Mesendoderm (in vitro differentiated cells): ENCODE results near the gene ZRANB3.
A peak's percentile ranks its signal among the peaks of the same experiment; 100 is the strongest.

Source experiments
- DNase-seq: peaks from one replicate; pipeline ENCODE4 v3.0.0; 2013
- H2AK5ac ChIP-seq: 2 replicates; pipeline ENCODE4 v1.6.1; 2013; ENCODE audit warnings: low read length, inconsistent platforms
- H2BK120ac ChIP-seq: 2 replicates; pipeline ENCODE4 v1.6.1; 2013; ENCODE audit warnings: low read depth, mild to moderate bottlenecking, low read length, moderate library complexity, mixed read lengths
- H2BK15ac ChIP-seq: replicated peaks from 2 replicates; pipeline ENCODE4 v1.6.1; 2013; ENCODE audit warnings: low read depth, mild to moderate bottlenecking, moderate library complexity
- H2BK5ac ChIP-seq: 2 replicates; pipeline ENCODE4 v1.6.1; 2013; ENCODE audit warnings: low read length, inconsistent platforms
- H3K18ac ChIP-seq: 2 replicates; pipeline ENCODE4 v1.6.1; 2013; ENCODE audit warnings: mild to moderate bottlenecking, low read length, mixed read lengths
- H3K23ac ChIP-seq: one replicate; pipeline ENCODE4 v1.6.1; 2013; ENCODE audit warnings: low read length
- H3K27ac ChIP-seq: 2 replicates; pipeline ENCODE4 v1.5.1; 2013; ENCODE audit warnings: low read depth, mild to moderate bottlenecking, inconsistent platforms, low read length, moderate library complexity
- H3K27me3 ChIP-seq: 2 replicates; pipeline ENCODE4 v1.6.1; 2013; ENCODE audit warnings: low read length, control low read depth, mild to moderate bottlenecking, inconsistent platforms; ENCODE audit not compliant: insufficient read depth, poor library complexity
- H3K36me3 ChIP-seq: 2 replicates; pipeline ENCODE4 v1.6.1; 2013; ENCODE audit warnings: low read length, inconsistent platforms; ENCODE audit not compliant: control insufficient read depth, insufficient read depth
- H3K4ac ChIP-seq: one replicate; pipeline ENCODE4 v1.6.1; 2013; ENCODE audit warnings: low read depth, mild to moderate bottlenecking, low read length, moderate library complexity
- H3K4me1 ChIP-seq: 2 replicates; pipeline ENCODE4 v1.6.1; 2013; ENCODE audit warnings: low read depth, low read length, inconsistent platforms; ENCODE audit not compliant: control insufficient read depth
- H3K4me2 ChIP-seq: 2 replicates; pipeline ENCODE4 v1.6.1; 2013; ENCODE audit warnings: low read length
- H3K4me3 ChIP-seq: 2 replicates; pipeline ENCODE4 v1.5.1; 2013; ENCODE audit warnings: mild to moderate bottlenecking, low read length
- H3K56ac ChIP-seq: one replicate; pipeline ENCODE4 v1.6.1; 2013; ENCODE audit warnings: low read length
- H3K79me1 ChIP-seq: 2 replicates; pipeline ENCODE4 v1.6.1; 2013; ENCODE audit warnings: low read length, inconsistent platforms
- H3K79me2 ChIP-seq: 2 replicates; pipeline ENCODE4 v1.6.1; 2013; ENCODE audit warnings: mild to moderate bottlenecking, low read length; ENCODE audit not compliant: control insufficient read depth, insufficient read depth
- H3K9ac ChIP-seq: 2 replicates; pipeline ENCODE4 v1.6.1; 2013; ENCODE audit warnings: low read length, inconsistent platforms
- H4K5ac ChIP-seq: one replicate; pipeline ENCODE4 v1.6.1; 2013; ENCODE audit warnings: low read length
- H4K8ac ChIP-seq: one replicate; pipeline ENCODE4 v1.6.1; 2013; ENCODE audit warnings: low read depth, mild to moderate bottlenecking, control low read depth, low read length, moderate library complexity
- WGBS: extraction: QIAGEN DNeasy Blood & Tissue Kit; methylation state at CpG from one replicate; pipeline ENCODE4 v1.1.7; 2013; ENCODE audit warnings: low lambda C conversion rate, missing lambda C conversion rate; ENCODE audit not compliant: insufficient coverage; ENCODE audit errors: extremely low coverage; 5-methylcytosine and 5-hydroxymethylcytosine counted together

Gene ZRANB3

DNA sequence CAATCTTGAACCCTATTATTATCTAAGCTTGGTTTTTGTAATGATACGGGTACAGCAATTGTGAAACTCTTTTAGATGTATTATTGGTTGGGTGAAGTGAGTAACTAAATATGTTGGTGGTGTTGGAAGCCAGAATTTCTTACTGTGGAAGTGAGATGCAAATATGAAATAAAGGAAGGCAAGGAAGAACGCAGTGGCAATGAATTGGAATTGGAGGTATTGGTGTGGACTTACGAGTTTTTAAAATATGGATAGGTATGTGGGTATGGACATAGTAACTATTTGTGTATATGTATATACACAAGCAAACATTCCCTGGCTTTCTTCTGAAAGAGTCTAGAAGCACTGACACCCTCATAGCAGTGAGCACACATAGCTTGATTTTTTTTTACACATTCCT lies 373.2 kb downstream of the ZRANB3 start:
- no peak for DNase-seq
- Histone ChIP-seq H3K56ac (no peak overlapping the region), H3K18ac (no peak overlapping the region), H4K5ac (no peak overlapping the region), H4K8ac (no peak overlapping the region), H3K79me1 (no peaks in the 10 kb centered on the region), H3K4me3 (no peak overlapping the region), H3K79me2 (no peaks in the 10 kb centered on the region), H2AK5ac (no peak overlapping the region), H3K27ac (no peak overlapping the region), H3K4me1 (no peaks in the 10 kb centered on the region), H3K4me2 (no peak overlapping the region), H2BK15ac (no peak overlapping the region), H3K23ac (no peak overlapping the region), H3K27me3 (no peaks in the 10 kb centered on the region), H3K4ac (no peak overlapping the region), H2BK5ac (no peak overlapping the region), H3K36me3 (peaks cover 4% of the 10 kb centered on the region), H2BK120ac (no peak overlapping the region), H3K9ac (no peak overlapping the region)
- 100% methylated on average over 1 of the region's 3 CpGs for WGBS

GRCh38 chr2:135154962-135155361 lies 376.1 kb downstream of the ZRANB3 start:
- no peak overlapping the region for H2AK5ac ChIP-seq
- H3K27me3 ChIP-seq = no peaks in the 10 kb centered on the region
- no peaks in the 10 kb centered on the region for H3K4me1 ChIP-seq
- no peak overlapping the region for H3K18ac ChIP-seq
- H4K8ac ChIP-seq = no peak overlapping the region
- peaks cover 4% of the 10 kb centered on the region for H3K36me3 ChIP-seq
- no peak overlapping the region for H4K5ac ChIP-seq
- no peaks in the 10 kb centered on the region for H3K79me1 ChIP-seq
- no peak overlapping the region for H3K4me2 ChIP-seq
- no peak overlapping the region for H3K4me3 ChIP-seq
- no peaks in the 10 kb centered on the region for H3K79me2 ChIP-seq
- H3K23ac ChIP-seq = no peak overlapping the region
- H2BK120ac ChIP-seq = no peak overlapping the region
- DNase-seq = no peak
- no peak overlapping the region for H2BK15ac ChIP-seq
- H3K9ac ChIP-seq = no peak overlapping the region
- H2BK5ac ChIP-seq = no peak overlapping the region
- H3K4ac ChIP-seq = no peak overlapping the region
- no peak overlapping the region for H3K56ac ChIP-seq
- no peak overlapping the region for H3K27ac ChIP-seq

- WGBS = no CpG with 5 or more reads among the region's 1 CpG
- no peak for DNase-seq
- H3K36me3 ChIP-seq = peaks cover 2% of the 10 kb centered on the region
Measured at GRCh38 chr2:135152361-135152760, 378.7 kb downstream of the ZRANB3 start.

DNA sequence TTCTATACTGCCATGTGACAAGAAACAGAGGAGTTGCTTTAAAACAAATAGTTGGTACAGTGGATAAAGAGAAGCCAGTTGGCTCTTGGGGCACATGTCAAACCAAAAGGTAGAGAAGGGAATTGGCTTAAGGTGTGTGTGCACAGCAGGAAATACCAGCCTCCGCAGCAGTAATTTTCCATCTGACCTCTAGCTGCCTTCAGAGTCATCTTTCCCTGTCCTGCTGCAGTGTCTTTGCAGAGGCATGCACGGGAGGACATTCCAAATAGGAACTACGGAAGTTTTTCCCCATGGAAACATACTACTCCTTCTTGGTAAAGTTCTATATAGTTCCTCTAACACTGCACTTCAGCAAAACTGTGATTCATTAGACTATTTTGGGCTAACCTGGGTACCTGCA lies 379.4 kb downstream of the ZRANB3 start:
- WGBS = no CpG with 5 or more reads among the region's 3 CpGs

More at GRCh38 chr2:135152361-135152760, 378.7 kb downstream of the ZRANB3 start:
- Histone ChIP-seq H3K18ac (no peak overlapping the region), H2BK5ac (no peak overlapping the region), H3K23ac (no peak overlapping the region), H3K79me2 (no peaks in the 10 kb centered on the region), H3K4me3 (no peak overlapping the region), H4K8ac (no peak overlapping the region), H4K5ac (no peak overlapping the region), H3K27ac (no peak overlapping the region), H3K79me1 (no peaks in the 10 kb centered on the region), H3K56ac (no peak overlapping the region), H2AK5ac (no peak overlapping the region), H3K4ac (no peak overlapping the region), H2BK15ac (no peak overlapping the region), H2BK120ac (no peak overlapping the region), H3K9ac (no peak overlapping the region), H3K27me3 (no peaks in the 10 kb centered on the region), H3K4me1 (no peaks in the 10 kb centered on the region), H3K4me2 (no peak overlapping the region)

DNA sequence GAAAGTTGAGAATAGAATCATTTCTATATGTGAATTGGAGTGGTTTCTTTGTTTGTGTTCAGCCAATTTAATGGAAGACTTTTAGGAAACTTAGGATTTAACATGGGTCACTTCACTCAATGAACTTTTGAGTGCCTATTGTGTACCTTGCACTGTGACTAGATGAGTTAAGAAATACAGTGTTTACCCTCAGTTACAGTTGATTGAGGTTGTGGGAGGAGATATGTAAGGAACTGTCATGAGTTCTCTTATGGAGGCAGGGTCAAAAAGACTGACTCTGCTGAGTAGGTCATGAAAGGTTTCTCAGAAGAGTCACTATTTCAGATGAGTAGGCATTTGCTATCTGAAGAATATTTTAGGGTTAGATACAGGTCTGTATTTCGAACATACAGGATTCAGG lies 380.3 kb downstream of the ZRANB3 start:
- Histone ChIP-seq H4K5ac (no peak overlapping the region), H3K4me3 (no peak overlapping the region), H3K27ac (no peak overlapping the region), H3K79me1 (no peaks in the 10 kb centered on the region), H2BK120ac (no peak overlapping the region), H3K79me2 (no peaks in the 10 kb centered on the region), H3K18ac (no peak overlapping the region), H3K4ac (no peak overlapping the region), H2AK5ac (no peak overlapping the region), H3K4me2 (no peak overlapping the region), H3K56ac (no peak overlapping the region), H2BK5ac (no peak overlapping the region), H3K27me3 (no peaks in the 10 kb centered on the region), H3K4me1 (no peaks in the 10 kb centered on the region), H3K36me3 (peaks cover 2% of the 10 kb centered on the region), H2BK15ac (no peak overlapping the region), H4K8ac (no peak overlapping the region), H3K23ac (no peak overlapping the region), H3K9ac (no peak overlapping the region)
- no peak for DNase-seq
- no CpG with 5 or more reads among the region's 1 CpG for WGBS

More for the DNA sequence above, 379.4 kb downstream of the ZRANB3 start:
- H3K4me1 ChIP-seq = no peaks in the 10 kb centered on the region
- no peak overlapping the region for H3K4me3 ChIP-seq
- H2BK15ac ChIP-seq = no peak overlapping the region
- H2AK5ac ChIP-seq = no peak overlapping the region
- no peak overlapping the region for H3K56ac ChIP-seq
- H3K4me2 ChIP-seq = no peak overlapping the region
- no peak overlapping the region for H3K9ac ChIP-seq
- H3K27ac ChIP-seq = no peak overlapping the region
- H3K23ac ChIP-seq = no peak overlapping the region
- H3K36me3 ChIP-seq = peaks cover 2% of the 10 kb centered on the region
- H3K18ac ChIP-seq = no peak overlapping the region
- H2BK120ac ChIP-seq = no peak overlapping the region
- no peaks in the 10 kb centered on the region for H3K27me3 ChIP-seq
- no peak overlapping the region for H3K4ac ChIP-seq
- H3K79me1 ChIP-seq = no peaks in the 10 kb centered on the region
- no peak overlapping the region for H4K5ac ChIP-seq
- peak; percentile 21 for DNase-seq
- no peak overlapping the region for H2BK5ac ChIP-seq
- no peaks in the 10 kb centered on the region for H3K79me2 ChIP-seq
- H4K8ac ChIP-seq = no peak overlapping the region

DNA sequence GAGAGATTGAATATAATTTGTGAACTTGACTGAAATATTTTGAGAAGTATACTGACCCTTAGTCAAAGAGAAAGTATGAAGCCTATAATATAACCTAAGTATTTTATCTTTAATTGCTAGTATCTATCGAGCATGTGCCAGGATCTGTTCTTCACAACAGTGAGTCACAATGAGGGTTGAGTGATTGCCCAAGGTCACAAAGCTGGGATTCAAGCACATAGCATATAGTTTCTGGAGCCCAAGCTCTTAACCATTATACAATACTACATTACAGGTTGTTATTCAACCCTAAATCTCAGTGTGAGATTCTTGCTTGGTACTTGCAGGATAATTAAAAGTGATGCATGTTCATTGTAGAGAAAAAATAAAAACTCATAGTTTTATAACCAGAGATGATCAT lies 381.8 kb downstream of the ZRANB3 start:
- Histone ChIP-seq H3K27ac (no peak overlapping the region), H3K79me1 (no peaks in the 10 kb centered on the region), H3K56ac (no peak overlapping the region), H3K27me3 (no peaks in the 10 kb centered on the region), H2BK120ac (no peak overlapping the region), H2AK5ac (no peak overlapping the region), H3K36me3 (no peaks in the 10 kb centered on the region), H3K4ac (no peak overlapping the region), H2BK15ac (no peak overlapping the region), H3K9ac (no peak overlapping the region), H4K5ac (no peak overlapping the region), H3K4me3 (no peak overlapping the region), H3K79me2 (no peaks in the 10 kb centered on the region), H3K18ac (no peak overlapping the region), H3K23ac (no peak overlapping the region), H3K4me1 (no peaks in the 10 kb centered on the region), H3K4me2 (no peak overlapping the region), H2BK5ac (no peak overlapping the region), H4K8ac (no peak overlapping the region)
- WGBS = no CpG with 5 or more reads among the region's 1 CpG
- DNase-seq = no peak
